Nephron progenitor cell (in vitro differentiated cells): ENCODE measurements around the gene ONECUT1.
A peak's percentile ranks its signal among the peaks of the same experiment; 100 is the strongest.

Experiments used
- DNase-seq: peaks from one replicate; pipeline ENCODE4 v3.0.0; 2021
- H3K27ac Mint-ChIP-seq: 2 replicates; pipeline ENCODE4 v1.8.0; 2021; ENCODE audit warnings: mild to moderate bottlenecking, moderate library complexity, mixed read lengths
- H3K27me3 Mint-ChIP-seq: 2 replicates; pipeline ENCODE4 v1.8.0; 2021; ENCODE audit warnings: mild to moderate bottlenecking, low read depth, mixed read lengths; ENCODE audit not compliant: poor library complexity
- H3K36me3 Mint-ChIP-seq: 2 replicates; pipeline ENCODE4 v1.8.0; 2021; ENCODE audit warnings: low read depth, mixed read lengths
- H3K4me1 Mint-ChIP-seq: 2 replicates; pipeline ENCODE4 v1.8.0; 2021; ENCODE audit warnings: mixed read lengths
- H3K4me3 Mint-ChIP-seq: 2 replicates; pipeline ENCODE4 v1.8.0; 2021; ENCODE audit warnings: mild to moderate bottlenecking, moderate library complexity, mixed read lengths
- H3K9me3 Mint-ChIP-seq: 2 replicates; pipeline ENCODE4 v1.8.0; 2021; ENCODE audit warnings: mild to moderate bottlenecking, moderate library complexity, mixed read lengths
- TF ChIP-seq, protein P1 (sequence below): fragments of 200-600 bp; sonication (generic); IDR thresholded peaks from 2 replicates; pipeline ENCODE4 v1.5.0; 2021; ENCODE audit warnings: antibody characterized with exemption

Gene ONECUT1

DNA sequence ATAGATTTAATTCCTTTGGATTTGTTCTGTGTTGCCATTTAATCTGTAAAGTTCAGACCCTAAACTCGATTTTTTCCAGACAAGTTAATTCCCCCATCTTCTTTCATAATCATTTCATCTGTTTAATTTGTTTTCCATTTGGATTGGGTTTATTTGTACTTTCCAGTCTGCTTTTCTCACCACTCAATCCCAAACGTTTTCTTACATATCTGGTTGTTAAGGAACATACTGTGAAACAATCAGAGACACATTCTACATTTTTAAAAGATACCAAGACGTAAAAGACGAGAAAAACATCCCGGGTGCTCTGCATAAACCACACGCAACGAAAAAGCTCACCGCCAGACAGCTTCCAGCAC is 13.0 kb upstream of the ONECUT1 start:
- DNase-seq: no peak
- TF ChIP-seq, protein P1, sequence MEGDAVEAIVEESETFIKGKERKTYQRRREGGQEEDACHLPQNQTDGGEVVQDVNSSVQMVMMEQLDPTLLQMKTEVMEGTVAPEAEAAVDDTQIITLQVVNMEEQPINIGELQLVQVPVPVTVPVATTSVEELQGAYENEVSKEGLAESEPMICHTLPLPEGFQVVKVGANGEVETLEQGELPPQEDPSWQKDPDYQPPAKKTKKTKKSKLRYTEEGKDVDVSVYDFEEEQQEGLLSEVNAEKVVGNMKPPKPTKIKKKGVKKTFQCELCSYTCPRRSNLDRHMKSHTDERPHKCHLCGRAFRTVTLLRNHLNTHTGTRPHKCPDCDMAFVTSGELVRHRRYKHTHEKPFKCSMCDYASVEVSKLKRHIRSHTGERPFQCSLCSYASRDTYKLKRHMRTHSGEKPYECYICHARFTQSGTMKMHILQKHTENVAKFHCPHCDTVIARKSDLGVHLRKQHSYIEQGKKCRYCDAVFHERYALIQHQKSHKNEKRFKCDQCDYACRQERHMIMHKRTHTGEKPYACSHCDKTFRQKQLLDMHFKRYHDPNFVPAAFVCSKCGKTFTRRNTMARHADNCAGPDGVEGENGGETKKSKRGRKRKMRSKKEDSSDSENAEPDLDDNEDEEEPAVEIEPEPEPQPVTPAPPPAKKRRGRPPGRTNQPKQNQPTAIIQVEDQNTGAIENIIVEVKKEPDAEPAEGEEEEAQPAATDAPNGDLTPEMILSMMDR: no peak
- Mint-ChIP-seq H3K36me3 (no peaks in the 10 kb centered on the region), H3K4me1 (peaks cover 16% of the 10 kb centered on the region), H3K4me3 (peak overlapping the region; percentile 55), H3K27ac (no peak overlapping the region), H3K27me3 (peaks cover 100% of the 10 kb centered on the region), H3K9me3 (peaks cover 9% of the 10 kb centered on the region)

DNA sequence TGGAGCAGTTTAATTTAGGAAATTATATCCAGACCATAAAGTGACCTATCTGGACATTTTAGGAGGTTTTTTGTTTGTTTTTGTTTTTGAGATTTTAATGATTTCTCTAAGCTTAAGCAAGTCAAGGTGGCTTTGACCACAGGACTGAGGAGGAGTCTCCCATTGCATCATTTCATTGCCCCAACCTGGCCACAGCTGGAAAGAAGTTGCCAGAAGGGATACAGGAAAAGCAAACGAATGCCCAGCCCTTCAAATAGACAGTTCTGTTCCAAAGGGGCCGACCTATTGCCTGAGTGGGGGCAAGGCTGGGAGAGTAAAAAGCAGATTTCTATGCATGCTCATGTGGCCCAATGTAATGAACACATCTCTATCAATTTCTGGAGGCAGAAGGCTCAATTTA is 12.0 kb upstream of the ONECUT1 start:
- DNase-seq: no peak
- Mint-ChIP-seq H3K4me1 (peaks cover 16% of the 10 kb centered on the region), H3K27me3 (peaks cover 100% of the 10 kb centered on the region), H3K27ac (no peak overlapping the region), H3K9me3 (peaks cover 9% of the 10 kb centered on the region), H3K4me3 (no peak overlapping the region), H3K36me3 (no peaks in the 10 kb centered on the region)
- TF ChIP-seq, protein P1: no peak

DNA sequence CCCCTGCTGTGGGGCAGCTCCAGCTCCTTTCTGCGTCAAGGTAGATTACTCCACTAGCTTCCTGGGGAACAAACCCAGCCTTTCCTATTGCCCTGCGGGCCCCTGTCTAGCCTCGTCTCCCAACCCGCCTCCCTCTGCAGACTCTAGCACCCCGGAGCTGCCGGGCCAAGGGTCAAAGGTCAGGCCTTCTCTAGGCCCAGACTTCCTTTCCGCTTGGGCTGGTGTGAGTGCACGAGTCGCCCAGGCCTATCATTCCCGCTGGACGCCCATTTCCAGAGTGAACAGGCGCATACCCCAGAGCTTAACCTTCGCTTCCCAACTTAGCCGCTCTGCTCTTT is 11.6 kb upstream of the ONECUT1 start:
- Mint-ChIP-seq H3K9me3 (peaks cover 9% of the 10 kb centered on the region), H3K4me3 (no peak overlapping the region), H3K27ac (no peak overlapping the region), H3K36me3 (no peaks in the 10 kb centered on the region), H3K4me1 (peaks cover 16% of the 10 kb centered on the region), H3K27me3 (peaks cover 100% of the 10 kb centered on the region)
- DNase-seq: no peak
- TF ChIP-seq, protein P1: no peak

DNA sequence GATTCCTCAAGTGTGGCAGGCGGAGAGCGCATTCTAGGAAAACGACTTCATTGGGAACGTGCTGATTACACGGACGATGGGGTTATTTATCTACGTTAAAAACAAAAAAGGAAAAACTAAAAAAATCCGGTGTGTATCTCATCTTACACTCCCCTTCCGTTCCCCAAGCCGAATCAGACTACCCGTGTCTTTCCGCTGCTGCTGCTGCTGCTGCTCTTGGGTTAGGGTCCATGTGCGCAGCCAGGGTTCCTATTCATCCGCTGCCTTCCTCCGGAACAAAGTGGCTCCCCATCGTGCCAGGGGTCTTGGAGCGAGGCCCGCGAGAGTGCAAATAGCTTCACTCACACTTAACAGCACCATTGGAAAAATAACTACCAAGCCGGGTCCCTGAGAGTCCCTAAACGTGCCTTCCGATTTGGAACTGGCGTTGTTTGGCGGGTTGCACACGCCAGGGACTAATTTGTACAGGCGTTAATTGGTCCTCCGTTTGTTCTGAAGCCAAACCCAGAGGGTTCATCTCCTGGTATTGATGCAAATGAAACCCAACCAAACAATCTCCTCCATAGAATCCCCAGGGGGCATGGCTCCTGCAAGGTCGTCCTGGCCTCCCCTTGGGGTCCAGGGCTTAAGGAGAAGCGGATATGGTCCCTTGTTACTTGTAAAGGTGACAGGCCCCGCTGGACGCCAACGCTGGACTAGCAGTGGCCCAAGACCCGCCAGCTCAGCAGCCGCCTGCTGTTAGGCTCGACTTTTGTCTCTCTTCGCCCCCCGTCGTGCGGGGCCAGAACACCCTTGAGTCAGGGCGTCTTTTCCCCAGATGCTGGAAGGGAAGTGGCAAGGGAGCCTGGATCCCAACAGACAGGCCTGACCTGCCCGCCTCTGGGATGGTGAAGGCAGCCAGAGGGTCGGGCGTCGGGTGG is 11.0 kb upstream of the ONECUT1 start:
- no peak overlapping the region for H3K27ac Mint-ChIP-seq
- TF ChIP-seq, protein P1: no peak
- H3K4me1 Mint-ChIP-seq: peaks cover 16% of the 10 kb centered on the region
- no peaks in the 10 kb centered on the region for H3K36me3 Mint-ChIP-seq
- peaks cover 100% of the 10 kb centered on the region for H3K27me3 Mint-ChIP-seq
- H3K4me3 Mint-ChIP-seq: no peak overlapping the region
- H3K9me3 Mint-ChIP-seq: peaks cover 9% of the 10 kb centered on the region
- no peak for DNase-seq

DNA sequence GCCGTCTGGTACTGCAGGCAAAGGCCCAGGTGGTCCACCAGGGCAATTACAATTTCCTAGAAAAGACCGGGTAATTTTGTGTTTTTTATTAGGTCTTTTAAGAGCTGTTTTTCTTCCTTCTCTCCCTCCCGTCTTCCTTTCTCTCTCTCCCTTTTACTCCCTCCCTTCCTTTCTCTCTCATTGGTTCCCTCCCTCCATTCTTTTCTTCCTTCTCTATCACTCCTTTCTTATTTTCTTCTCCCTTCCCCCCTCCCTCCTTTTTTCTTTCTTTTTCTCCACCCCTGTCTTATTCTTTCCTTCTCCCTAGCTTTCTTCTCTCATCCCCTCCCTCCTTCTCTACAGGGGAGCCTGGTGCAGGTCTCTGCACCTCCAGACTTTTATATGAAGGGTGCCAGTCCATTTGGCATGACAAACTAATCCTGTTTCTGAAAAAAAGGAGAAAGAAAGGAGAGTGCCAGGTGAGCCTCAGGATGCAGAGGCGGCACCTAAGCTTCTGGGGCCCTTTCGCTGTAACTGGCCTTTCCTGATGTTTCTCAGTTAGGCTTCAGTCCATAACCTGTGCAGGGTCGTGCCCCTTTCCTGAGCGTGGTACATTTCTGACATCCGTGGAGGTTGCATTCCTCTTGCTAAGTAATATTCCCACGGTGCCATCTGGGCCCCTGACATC is 9.1 kb upstream of the ONECUT1 start:
- TF ChIP-seq, protein P1: no peak
- Mint-ChIP-seq H3K27ac (no peak overlapping the region), H3K27me3 (peaks cover 100% of the 10 kb centered on the region), H3K4me1 (peaks cover 11% of the 10 kb centered on the region), H3K4me3 (no peak overlapping the region), H3K36me3 (no peaks in the 10 kb centered on the region), H3K9me3 (peaks cover 12% of the 10 kb centered on the region)
- no peak for DNase-seq
